ENCODE measurements around the gene WIPF1. TPM values are rescaled to one million over a fixed set of nuclear protein-coding genes. Genes with fewer than 3 reads are reported as not detected.

The WIPF1 gene
- total and polyA plus RNA-seq, 2 of the 13 experiments (the other 11 are each of a cell fraction or from before 2014, with no cell fraction given) = 0.01 TPM; not detected in 1

GRCh38 chr2:174611854-174612253, 14.2 kb upstream of the WIPF1 start:
- intact Hi-C loops (cut with micrococcal nuclease; ENCODE audit: unreplicated experiment) = no loop called here
- Histone ChIP-seq H3K27me3 (ENCODE audit: control insufficient read depth in 1 of 2, insufficient read depth in 2 of 2, low read length in 2 of 2) (peaks cover 0 to 18% of the 10 kb centered on the region in 2 experiments; a peak in 2 of 5 replicates), H3K36me3 (replicated peaks in 1 of 2; ENCODE audit: control insufficient read depth in 1 of 2, insufficient read depth in 2 of 2, low read length in 2 of 2) (no peaks in the 10 kb centered on the region), H3K79me2 (ENCODE audit: insufficient read depth, low read length) (no peaks in the 10 kb centered on the region), H3K9ac (ENCODE audit: insufficient read depth, low read depth, low read length) (no peak overlapping the region), H3K4me2 (ENCODE audit: low read depth, low read length) (no peak overlapping the region), H3K27ac (ENCODE audit: extremely low read length, insufficient read depth, low read length) (no peak overlapping the region), H3K9me3 (ENCODE audit: low read length) (no peaks in the 10 kb centered on the region), H2AFZ (ENCODE audit: low read length) (no peak overlapping the region), H3K4me3 (replicated peaks in 1 of 3; ENCODE audit: insufficient read depth in 1 of 3, low read depth in 2 of 3, low read length in 3 of 3) (no peak overlapping the region), H4K20me1 (ENCODE audit: insufficient read depth, low read length) (no peaks in the 10 kb centered on the region), H3K4me1 (ENCODE audit: insufficient read depth, low read length) (0 out of 2 replicates have a peak, but pooled peaks cover 8% of the 10 kb centered on the region)
- no peak for DNase-seq (ENCODE audit: low spot score)
- BruUV-seq (replicated peaks) = no TSS peak
- CTCF ChIA-PET (ENCODE audit: low intra/inter-chr PET ratio, low total read pairs) = no interaction called here
- POLR2A ChIA-PET = no interaction called here
- TF ChIP-seq TAF1 (CRISPR knock-in tag; IDR thresholded peaks at IDR 0.05) (no peak), SALL1 (CRISPR knock-in tag; IDR thresholded peaks at IDR 0.05) (no peak), ZNF354B (CRISPR knock-in tag; IDR thresholded peaks at IDR 0.05) (no peak), FOXK2 (IDR thresholded peaks at IDR 0.05) (no peak)
- no peak for FAIRE-seq
- no peak for ATAC-seq
- in situ Hi-C loops (cut with HindIII; ENCODE audit: extremely low pct_ligation_motif_present, low pct_unique_long_range_greater_than_20kb) = no loop called here
- 21% methylated on average over 3 of the region's 3 CpGs for WGBS (ENCODE audit: low lambda C conversion rate)

DNA sequence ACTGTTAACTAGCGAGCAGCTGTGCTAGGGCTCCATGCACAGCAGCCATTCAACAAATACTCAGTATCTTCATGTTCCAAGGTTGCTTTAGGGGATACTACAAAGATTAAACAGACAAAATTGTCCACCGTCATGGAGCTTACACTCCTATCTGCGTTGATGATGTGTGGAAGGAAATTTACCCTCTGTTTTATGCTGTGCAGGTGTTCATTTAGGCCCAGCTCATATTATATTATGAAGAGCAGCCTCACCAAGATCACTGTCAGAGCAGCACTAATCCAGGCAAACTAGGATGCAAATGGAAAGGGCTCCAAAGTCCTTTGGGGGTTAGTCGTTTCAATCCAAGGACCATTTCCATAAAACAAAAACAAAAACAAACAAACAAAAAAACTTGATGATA, 13.4 kb upstream of the WIPF1 start:
- Histone ChIP-seq H2AFZ (ENCODE audit: low read length) (no peak overlapping the region), H4K20me1 (ENCODE audit: insufficient read depth, low read length) (no peaks in the 10 kb centered on the region), H3K9me3 (ENCODE audit: low read length) (no peaks in the 10 kb centered on the region), H3K4me2 (ENCODE audit: low read depth, low read length) (no peak overlapping the region), H3K27me3 (ENCODE audit: control insufficient read depth in 1 of 2, insufficient read depth in 2 of 2, low read length in 2 of 2) (peaks cover 0 to 18% of the 10 kb centered on the region in 2 experiments; a peak in 2 of 5 replicates), H3K4me1 (ENCODE audit: insufficient read depth, low read length) (0 out of 2 replicates have a peak, but pooled peaks cover 8% of the 10 kb centered on the region), H3K9ac (ENCODE audit: insufficient read depth, low read depth, low read length) (no peak overlapping the region), H3K79me2 (ENCODE audit: insufficient read depth, low read length) (no peaks in the 10 kb centered on the region), H3K36me3 (replicated peaks in 1 of 2; ENCODE audit: control insufficient read depth in 1 of 2, insufficient read depth in 2 of 2, low read length in 2 of 2) (no peaks in the 10 kb centered on the region), H3K27ac (ENCODE audit: extremely low read length, insufficient read depth, low read length) (no peak overlapping the region), H3K4me3 (replicated peaks in 1 of 3; ENCODE audit: insufficient read depth in 1 of 3, low read depth in 2 of 3, low read length in 3 of 3) (no peak overlapping the region)
- ATAC-seq (no peak), DNase-seq (ENCODE audit: low spot score) (no peak), FAIRE-seq (no peak)
- TF ChIP-seq PRPF4 (IDR thresholded peaks at IDR 0.05; ENCODE audit: low read depth, low read length, poor library complexity, severe bottlenecking) = no peak
- TF ChIP-seq, protein P1, sequence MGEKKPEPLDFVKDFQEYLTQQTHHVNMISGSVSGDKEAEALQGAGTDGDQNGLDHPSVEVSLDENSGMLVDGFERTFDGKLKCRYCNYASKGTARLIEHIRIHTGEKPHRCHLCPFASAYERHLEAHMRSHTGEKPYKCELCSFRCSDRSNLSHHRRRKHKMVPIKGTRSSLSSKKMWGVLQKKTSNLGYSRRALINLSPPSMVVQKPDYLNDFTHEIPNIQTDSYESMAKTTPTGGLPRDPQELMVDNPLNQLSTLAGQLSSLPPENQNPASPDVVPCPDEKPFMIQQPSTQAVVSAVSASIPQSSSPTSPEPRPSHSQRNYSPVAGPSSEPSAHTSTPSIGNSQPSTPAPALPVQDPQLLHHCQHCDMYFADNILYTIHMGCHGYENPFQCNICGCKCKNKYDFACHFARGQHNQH (CRISPR knock-in tag; IDR thresholded peaks at IDR 0.05) = no peak
- TF ChIP-seq ZNF367 (CRISPR knock-in tag; IDR thresholded peaks at IDR 0.05; ENCODE audit: borderline replicate concordance) = no peak
- TF ChIP-seq ZNF512B (CRISPR knock-in tag; IDR thresholded peaks at IDR 0.05; ENCODE audit: borderline replicate concordance) = no peak
- no peak for TF ChIP-seq ZFYVE20 (CRISPR knock-in tag; IDR thresholded peaks at IDR 0.05; ENCODE audit: borderline replicate concordance, low read depth)
- TF ChIP-seq CSRNP1 (CRISPR knock-in tag; IDR thresholded peaks at IDR 0.05) = no peak
- TF ChIP-seq GPN1 (CRISPR knock-in tag; IDR thresholded peaks at IDR 0.05; ENCODE audit: borderline replicate concordance) = no peak
- in situ Hi-C loops (cut with HindIII; ENCODE audit: extremely low pct_ligation_motif_present, low pct_unique_long_range_greater_than_20kb) (no loop called here), intact Hi-C loops (cut with micrococcal nuclease; ENCODE audit: unreplicated experiment) (no loop called here)
- CTCF ChIA-PET (ENCODE audit: low intra/inter-chr PET ratio, low total read pairs) = no interaction called here
- no TSS peak for BruUV-seq (replicated peaks)
- 16% methylated on average over 4 of the region's 4 CpGs for WGBS (ENCODE audit: low lambda C conversion rate)
- POLR2A ChIA-PET = no interaction called here
